SK-N-MC (cell line): ENCODE measurements around the gene SMARCB1.

Source experiments
- DNase-seq: peaks from one replicate; pipeline ENCODE4 v3.0.0-alpha.2; 2011; ENCODE audit warnings: low read depth, low spot score
- H3K27ac ChIP-seq: fragments of 200-600 bp; sonication (generic); 2 replicates; pipeline ENCODE4 v1.5.1; 2016; ENCODE audit warnings: mixed run types
- H3K36me3 ChIP-seq: fragments of 200-600 bp; sonication (generic); 2 replicates; pipeline ENCODE4 v1.6.1; 2017; ENCODE audit warnings: antibody characterized with exemption, low read length, mixed read lengths; ENCODE audit not compliant: insufficient read depth
- H3K4me3 ChIP-seq: fragments of 200-600 bp; sonication (generic); 2 replicates; pipeline ENCODE4 v1.5.1; 2016
- H3K9ac ChIP-seq: fragments of 200-600 bp; sonication (generic); 2 replicates; pipeline ENCODE4 v1.8.0; 2017; ENCODE audit warnings: mixed run types, mixed read lengths; ENCODE audit not compliant: insufficient read length
- H3K9me3 ChIP-seq: fragments of 200-600 bp; sonication (generic); 2 replicates; pipeline ENCODE4 v1.6.1; 2017; ENCODE audit warnings: low read depth, mild to moderate bottlenecking, antibody characterized with exemption, low read length, moderate library complexity, mixed read lengths
- EZH2 ChIP-seq: fragments of 200-600 bp; sonication (generic); IDR thresholded peaks from one replicate; pipeline ENCODE4 v1.6.1; 2017; ENCODE audit warnings: antibody characterized with exemption
- FOXP2 ChIP-seq: optimal IDR thresholded peaks from 2 replicates; pipeline ENCODE3; 2011; ENCODE audit warnings: mild to moderate bottlenecking, moderate library complexity; ENCODE audit not compliant: insufficient read depth; ENCODE audit errors: extremely low read length, control extremely low read depth
- POLR2AphosphoS5 ChIP-seq: IDR thresholded peaks from 2 replicates; pipeline ENCODE4 v1.6.1; 2012; ENCODE audit warnings: mild to moderate bottlenecking, low read depth, low read length, borderline replicate concordance

SMARCB1 gene

GRCh38 chr22:23774922-23775436, 11.8 kb upstream of the SMARCB1 start:
- Histone ChIP-seq H3K9me3 (no peaks in the 10 kb centered on the region), H3K27ac (no peak overlapping the region), H3K9ac (no peak overlapping the region), H3K4me3 (no peak overlapping the region), H3K36me3 (no peaks in the 10 kb centered on the region)
- TF ChIP-seq POLR2AphosphoS5 (no peak), EZH2 (no peak), FOXP2 (no peak)
- DNase-seq = no peak

DNA sequence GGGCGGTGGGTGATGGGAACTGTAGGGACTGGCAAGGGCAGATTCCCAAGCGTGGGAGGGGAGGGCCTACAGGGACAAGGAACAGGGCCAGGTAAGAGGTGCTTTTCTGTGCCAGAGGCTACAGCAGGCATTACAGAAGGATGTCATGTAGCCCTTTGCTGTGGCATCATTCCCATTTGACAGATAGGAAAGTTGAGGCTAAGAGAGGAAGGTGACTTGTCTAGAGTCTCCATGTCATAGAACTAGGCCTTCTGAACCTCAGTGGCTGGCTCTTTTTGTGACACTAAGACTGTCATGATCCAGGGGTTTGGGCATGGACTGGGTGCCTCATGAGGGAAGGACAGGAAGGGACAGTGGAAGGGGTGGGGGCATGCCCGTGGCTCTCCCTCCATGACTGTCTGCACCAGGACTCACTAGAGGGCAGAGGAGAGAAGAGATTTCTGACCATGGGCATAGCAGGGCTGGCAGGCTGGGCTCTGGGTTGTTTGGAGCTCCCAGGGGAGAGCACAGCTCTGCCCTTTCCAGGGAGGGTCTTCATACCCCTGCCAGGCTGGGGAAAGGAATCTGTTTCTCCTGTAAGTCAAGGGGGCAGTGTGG, 10.9 kb upstream of the SMARCB1 start:
- no peaks in the 10 kb centered on the region for H3K36me3 ChIP-seq
- H3K4me3 ChIP-seq = no peak overlapping the region
- TF ChIP-seq EZH2 (no peak), POLR2AphosphoS5 (no peak), FOXP2 (no peak)
- no peak overlapping the region for H3K27ac ChIP-seq
- DNase-seq = no peak
- no peaks in the 10 kb centered on the region for H3K9me3 ChIP-seq
- H3K9ac ChIP-seq = no peak overlapping the region

DNA sequence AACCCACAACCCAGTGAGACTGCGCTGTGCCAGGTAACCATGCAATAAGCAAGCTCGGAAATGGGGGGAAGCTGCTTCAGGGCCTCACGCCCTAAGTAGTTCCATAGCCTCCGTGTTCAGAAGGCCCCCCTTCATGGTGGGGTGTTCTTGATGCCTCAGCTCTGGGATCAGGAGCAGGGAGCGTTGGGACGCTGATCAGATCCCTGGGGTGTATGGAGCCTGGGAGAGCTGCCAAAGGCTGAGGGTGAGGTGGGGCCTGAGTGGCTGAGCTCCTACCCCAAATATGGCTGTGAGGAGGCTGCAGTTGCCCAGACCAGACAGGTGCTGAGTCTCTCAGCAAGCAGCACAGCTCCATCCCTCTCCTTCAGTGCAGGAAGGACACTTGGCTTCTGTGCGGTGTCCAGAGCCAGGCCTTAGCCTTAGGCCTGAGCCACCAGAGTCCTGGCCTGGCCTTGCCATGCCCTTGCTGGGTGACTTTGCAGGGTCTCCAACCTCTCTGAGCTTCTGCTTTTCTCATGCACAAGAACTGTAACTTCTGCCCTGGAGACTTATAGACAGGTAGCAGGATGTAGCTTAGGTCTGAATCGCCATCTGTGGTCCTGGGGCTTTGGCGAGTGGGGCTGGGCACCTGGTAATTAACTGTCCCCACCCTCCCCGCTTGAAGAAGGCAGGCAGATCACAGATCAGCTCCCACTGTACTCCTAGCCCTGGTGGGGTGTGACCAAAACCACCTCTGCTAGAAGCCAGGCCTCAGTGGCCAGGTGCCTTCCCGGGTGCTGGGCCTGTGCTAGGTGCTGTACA, 8.8 kb upstream of the SMARCB1 start:
- H3K36me3 ChIP-seq = no peaks in the 10 kb centered on the region
- no peak for TF ChIP-seq FOXP2
- no peak for TF ChIP-seq EZH2
- no peak for TF ChIP-seq POLR2AphosphoS5
- DNase-seq = no peak
- H3K27ac ChIP-seq = no peak overlapping the region
- no peaks in the 10 kb centered on the region for H3K9me3 ChIP-seq
- H3K9ac ChIP-seq = no peak overlapping the region
- H3K4me3 ChIP-seq = no peak overlapping the region

GRCh38 chr22:23778577-23778900, 8.2 kb upstream of the SMARCB1 start:
- Histone ChIP-seq H3K36me3 (no peaks in the 10 kb centered on the region), H3K9ac (no peak overlapping the region)
- DNase-seq = no peak

GRCh38 chr22:23779083-23779482, 7.7 kb upstream of the SMARCB1 start:
- DNase-seq = no peak
- Histone ChIP-seq H3K4me3 (no peak overlapping the region), H3K36me3 (no peaks in the 10 kb centered on the region), H3K27ac (no peak overlapping the region), H3K9me3 (no peaks in the 10 kb centered on the region), H3K9ac (no peak overlapping the region)
- TF ChIP-seq POLR2AphosphoS5 (no peak), EZH2 (no peak), FOXP2 (no peak)

More at GRCh38 chr22:23778577-23778900, 8.2 kb upstream of the SMARCB1 start:
- Histone ChIP-seq H3K4me3 (no peak overlapping the region), H3K9me3 (no peaks in the 10 kb centered on the region), H3K27ac (no peak overlapping the region)
- TF ChIP-seq POLR2AphosphoS5 = no peak
- TF ChIP-seq EZH2 = no peak
- TF ChIP-seq FOXP2 = no peak

- no peak for DNase-seq
- Histone ChIP-seq H3K36me3 (no peaks in the 10 kb centered on the region), H3K9ac (no peak overlapping the region), H3K9me3 (no peaks in the 10 kb centered on the region), H3K4me3 (no peak overlapping the region), H3K27ac (no peak overlapping the region)
- TF ChIP-seq EZH2 (no peak), FOXP2 (no peak), POLR2AphosphoS5 (no peak)
Measured at GRCh38 chr22:23779731-23780130, 7.0 kb upstream of the SMARCB1 start.

GRCh38 chr22:23780146-23780748, 6.5 kb upstream of the SMARCB1 start:
- Histone ChIP-seq H3K9ac (no peak overlapping the region), H3K27ac (no peak overlapping the region), H3K36me3 (no peaks in the 10 kb centered on the region), H3K9me3 (no peaks in the 10 kb centered on the region), H3K4me3 (no peak overlapping the region)
- no peak for TF ChIP-seq POLR2AphosphoS5
- no peak for TF ChIP-seq FOXP2
- no peak for TF ChIP-seq EZH2
- DNase-seq = no peak

GRCh38 chr22:23781065-23781464, 5.7 kb upstream of the SMARCB1 start:
- no peak overlapping the region for H3K4me3 ChIP-seq
- H3K9ac ChIP-seq = no peak overlapping the region
- TF ChIP-seq POLR2AphosphoS5 (no peak), FOXP2 (no peak), EZH2 (no peak)
- H3K36me3 ChIP-seq = no peaks in the 10 kb centered on the region
- no peak for DNase-seq
- H3K9me3 ChIP-seq = no peaks in the 10 kb centered on the region
- H3K27ac ChIP-seq = no peak overlapping the region

- H3K4me3 ChIP-seq = no peak overlapping the region
- no peak for TF ChIP-seq POLR2AphosphoS5
- TF ChIP-seq FOXP2 = no peak
- no peak for TF ChIP-seq EZH2
- DNase-seq = no peak
- no peak overlapping the region for H3K9ac ChIP-seq
- no peaks in the 10 kb centered on the region for H3K9me3 ChIP-seq
- no peaks in the 10 kb centered on the region for H3K36me3 ChIP-seq
- H3K27ac ChIP-seq = no peak overlapping the region
Measured at GRCh38 chr22:23781511-23782183, 5.1 kb upstream of the SMARCB1 start.
